IMR-90 (cell line): ENCODE measurements around the gene STARD3. TPM values are rescaled to one million over a fixed set of nuclear protein-coding genes. Genes with fewer than 3 reads are reported as not detected.

Experiments
- ATAC-seq: fragments of 200-7000 bp; cut with Tn5 transposase; 2 replicates; pipeline ENCODE4 v1.9.1; 2020; ENCODE audit warnings: low read depth, mild to moderate bottlenecking, moderate library complexity
- BruUV-seq: library from RNA; stranded (reverse); fragments of 400-500 nt; replicated peaks from 2 replicates; lab custom pipeline; 2021; lab: Mats Ljungman, UMichigan
- CTCF ChIA-PET: fragments of 300-600 bp; formaldehyde crosslinking; extraction: SDS; loops from one replicate; lab custom pipeline; 2021; ENCODE audit warnings: antibody characterized with exemption; lab: Yijun Ruan, JAX
- POLR2A ChIA-PET: fragments of 300-600 bp; sonication (Branson Sonifier 250); formaldehyde crosslinking; loops from one replicate; lab custom pipeline; 2022; ENCODE audit warnings: antibody characterized with exemption; ENCODE audit not compliant: unreplicated experiment; lab: Charles Lee
- DNase-seq: peaks from one replicate; pipeline ENCODE4 v3.0.0; 2013
- H2AFZ ChIP-seq: replicated peaks from 2 replicates; pipeline ENCODE3; 2013; ENCODE audit warnings: low read length, mild to moderate bottlenecking; ENCODE audit not compliant: poor library complexity
- H2AK5ac ChIP-seq: 2 replicates; pipeline ENCODE4 v1.6.1; 2013; ENCODE audit warnings: low read depth, low read length, inconsistent platforms
- H2AK9ac ChIP-seq: replicated peaks from 2 replicates; pipeline ENCODE3; 2013; ENCODE audit warnings: mild to moderate bottlenecking, low read depth, low read length, moderate library complexity; ENCODE audit not compliant: poor library complexity
- H2BK120ac ChIP-seq: 2 replicates; pipeline ENCODE4 v1.6.1; 2013; ENCODE audit warnings: low read depth, low read length, inconsistent platforms
- H2BK15ac ChIP-seq: 3 replicates; pipeline ENCODE4 v1.6.1; 2013; ENCODE audit warnings: low read depth, low read length, inconsistent platforms
- H2BK20ac ChIP-seq: 2 replicates; pipeline ENCODE4 v1.6.1; 2013; ENCODE audit warnings: low read depth, mild to moderate bottlenecking, inconsistent platforms, low read length, moderate library complexity
- H2BK5ac ChIP-seq: 2 replicates; pipeline ENCODE4 v1.6.1; 2013; ENCODE audit warnings: mild to moderate bottlenecking, low read depth, low read length, inconsistent platforms; ENCODE audit not compliant: poor library complexity, severe bottlenecking
- H3K14ac ChIP-seq: replicated peaks from 2 replicates; pipeline ENCODE4 v1.6.1; 2013; ENCODE audit warnings: low read depth, low read length, inconsistent platforms
- H3K18ac ChIP-seq: 2 replicates; pipeline ENCODE4 v1.6.1; 2013; ENCODE audit warnings: low read depth, low read length, control low read depth
- H3K23ac ChIP-seq: 2 replicates; pipeline ENCODE4 v1.6.1; 2013; ENCODE audit warnings: low read depth, low read length, inconsistent platforms
- H3K27ac ChIP-seq: 2 replicates; pipeline ENCODE4 v1.5.1; 2013; ENCODE audit warnings: mild to moderate bottlenecking, control low read depth, low read length; ENCODE audit not compliant: insufficient read depth
- H3K27me3 ChIP-seq: 2 replicates; pipeline ENCODE4 v1.6.1; 2013; ENCODE audit warnings: low read length; ENCODE audit not compliant: control insufficient read depth, insufficient read depth
- H3K36me3 ChIP-seq: 2 replicates; pipeline ENCODE4 v1.6.1; 2013; ENCODE audit warnings: low read length, mixed read lengths; ENCODE audit not compliant: control insufficient read depth, insufficient read depth
- H3K4ac ChIP-seq: 2 replicates; pipeline ENCODE4 v1.6.1; 2013; ENCODE audit warnings: low read depth, low read length, inconsistent platforms
- H3K4me1 ChIP-seq: 2 replicates; pipeline ENCODE4 v1.6.1; 2013; ENCODE audit warnings: low read length, mixed read lengths; ENCODE audit not compliant: control insufficient read depth, insufficient read depth
- H3K4me2 ChIP-seq: 2 replicates; pipeline ENCODE4 v1.6.1; 2013; ENCODE audit warnings: low read depth, mild to moderate bottlenecking, control low read depth, low read length, moderate library complexity
- H3K4me3 ChIP-seq: 2 replicates; pipeline ENCODE4 v1.5.1; 2013; ENCODE audit warnings: low read depth, mild to moderate bottlenecking, control low read depth, low read length, moderate library complexity; ENCODE audit not compliant: insufficient read depth
- H3K56ac ChIP-seq: 2 replicates; pipeline ENCODE4 v1.6.1; 2013; ENCODE audit warnings: low read length, inconsistent platforms; ENCODE audit not compliant: insufficient read depth; ENCODE audit errors: extremely low read depth
- H3K79me1 ChIP-seq, 2 experiments: 2 replicates each; pipeline ENCODE4 v1.6.1; 2013; ENCODE audit warnings: low read length in 2 of 2, inconsistent platforms in 1 of 2, low read depth in 1 of 2
- H3K9ac ChIP-seq: 2 replicates; pipeline ENCODE4 v1.6.1; 2013; ENCODE audit warnings: low read depth, low read length, control low read depth
- H3K9me1 ChIP-seq: 2 replicates; pipeline ENCODE4 v1.6.1; 2013; ENCODE audit warnings: low read length, inconsistent platforms; ENCODE audit not compliant: insufficient read depth
- H3K9me3 ChIP-seq: 2 replicates; pipeline ENCODE4 v1.6.1; 2013; ENCODE audit warnings: low read length; ENCODE audit not compliant: control insufficient read depth, insufficient read depth
- H4K20me1 ChIP-seq: 2 replicates; pipeline ENCODE4 v1.6.1; 2013; ENCODE audit warnings: low read length, inconsistent platforms; ENCODE audit not compliant: insufficient read depth
- H4K5ac ChIP-seq: 2 replicates; pipeline ENCODE4 v1.6.1; 2013; ENCODE audit warnings: mild to moderate bottlenecking, low read depth, low read length, control low read depth
- H4K8ac ChIP-seq, 2 experiments: 2 replicates each; pipeline ENCODE4 v1.6.1; 2013; ENCODE audit warnings: low read depth in 2 of 2, low read length in 2 of 2, control low read depth in 1 of 2, inconsistent platforms in 1 of 2
- H4K91ac ChIP-seq: 2 replicates; pipeline ENCODE4 v1.6.1; 2013; ENCODE audit warnings: low read depth, low read length, inconsistent platforms; ENCODE audit not compliant: insufficient read depth
- FOS ChIP-seq: fragments of 150-350 bp; IDR thresholded peaks from 2 replicates; pipeline ENCODE4 v1.6.1; 2016; ENCODE audit warnings: low read depth, low read length
- NFE2L2 ChIP-seq: fragments of 150-350 bp; IDR thresholded peaks from 2 replicates; pipeline ENCODE4 v1.6.1; 2016; ENCODE audit warnings: low read depth, mild to moderate bottlenecking, low read length
- WGBS, 2 experiments: methylation state at CpG; one replicate each; pipeline versions ENCODE4 v1.1.5 to v1.1.7; 2013; ENCODE audit warnings: missing lambda C conversion rate in 2 of 2; ENCODE audit not compliant: insufficient read length in 1 of 2; ENCODE audit errors: extremely low coverage in 2 of 2; 5-methylcytosine and 5-hydroxymethylcytosine counted together
- dilution Hi-C: fragments of 300-500 bp; cut with HindIII; formaldehyde crosslinking; loops from one replicate; pipeline ENCODE4 v1.14.3; 2018; ENCODE audit warnings: low sequenced_read_pairs; ENCODE audit not compliant: unreplicated experiment
- in situ Hi-C: fragments of 300-500 bp; cut with MboI; formaldehyde crosslinking; loops from 3 replicates; pipeline ENCODE4 v1.14.3; 2019; ENCODE audit warnings: low sequenced_read_pairs, inconsistent platforms, mixed read lengths
- intact Hi-C: fragments of 100-400 bp; cut with micrococcal nuclease; formaldehyde crosslinking; loops from 2 replicates; pipeline ENCODE4 v1.10.0; 2022
- polyA plus RNA-seq, 3 experiments: library from polyadenylated mRNA; depleted of rRNA; stranded (reverse); fragments of >200 nt; gene quantifications; 2 replicates each; pipeline ENCODE4 v1.2.3, GENCODE V29; 2012; ENCODE audit warnings: low replicate concordance in 1 of 3
- total RNA-seq: library from RNA; depleted of rRNA; stranded (reverse); fragments of >200 nt; gene quantifications from 2 replicates; pipeline ENCODE4 v1.2.3, GENCODE V29; 2012

Gene STARD3
- total and polyA plus RNA-seq, 2 of the 4 experiments (the other 2 are of a cell fraction): 8.1 to 50.4 TPM

DNA sequence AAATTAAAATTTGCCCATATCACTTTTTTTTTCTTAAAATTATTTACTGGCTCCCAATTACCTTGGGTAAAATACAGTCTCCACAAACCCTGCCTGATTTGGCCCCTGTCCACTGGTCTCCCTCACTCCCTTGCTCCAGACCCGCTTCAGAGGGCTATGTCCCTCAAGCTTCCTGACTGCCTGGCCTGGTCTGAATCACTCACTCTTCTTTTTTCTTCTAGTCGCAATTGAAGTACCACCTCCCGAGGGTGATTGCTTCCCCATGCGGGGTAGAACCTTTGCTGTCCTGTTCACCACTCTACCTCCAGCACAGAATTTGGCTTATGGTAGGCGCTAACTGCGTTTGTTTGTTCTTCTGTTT, 51.5 kb downstream of the STARD3 start:
- no peaks in the 10 kb centered on the region for H4K20me1 ChIP-seq
- no peaks in the 10 kb centered on the region for H3K27me3 ChIP-seq
- CTCF ChIA-PET: interaction anchor here (1.3 to 2.3 kb wide), 4 partner anchors 11 to 67 kb away, joined by 3 to 7 read pairs (median 5); partner anchors contain the start of gene ERBB2
- no peak overlapping the region for H2BK5ac ChIP-seq
- no peak overlapping the region for H3K18ac ChIP-seq
- peaks cover 8% of the 10 kb centered on the region for H3K9me1 ChIP-seq
- peaks cover 6% of the 10 kb centered on the region for H3K36me3 ChIP-seq
- peak overlapping the region; percentile 98 for H4K5ac ChIP-seq
- POLR2A ChIA-PET: interaction anchor here (0.6 to 1.0 kb wide), 3 partner anchors 8 to 296 kb away, joined by 4 to 7 read pairs (median 4); partner anchors contain the start of gene ERBB2
- no TSS peak for BruUV-seq
- no peak for TF ChIP-seq FOS
- no peak for TF ChIP-seq NFE2L2
- H3K14ac ChIP-seq: peak overlapping the region; percentile 78
- peaks cover 9% of the 10 kb centered on the region for H3K4me1 ChIP-seq
- in situ Hi-C loops: no loop called here
- H3K4me2 ChIP-seq: peak overlapping the region; percentile 95
- H3K56ac ChIP-seq: peak overlapping the region; percentile 61; the same call in 1 of the 2 replicates
- H3K79me1 ChIP-seq: peaks cover 8 to 16% of the 10 kb centered on the region in 2 experiments
- no peak overlapping the region for H2BK15ac ChIP-seq
- H2AK5ac ChIP-seq: peak overlapping the region; percentile 50
- H2AFZ ChIP-seq: peak overlapping the region; percentile 91
- peak overlapping the region; percentile 87 for H3K9ac ChIP-seq
- H4K8ac ChIP-seq: peak overlapping the region; percentile 98 to 99
- intact Hi-C loops: no loop called here
- no peak overlapping the region for H2BK20ac ChIP-seq
- peak; percentile 14 for DNase-seq
- dilution Hi-C loops: no loop called here
- H2AK9ac ChIP-seq: peak overlapping the region; percentile 83
- H3K4me3 ChIP-seq: peak overlapping the region; percentile 81
- WGBS, 2 experiments: no CpG with 5 or more reads among the region's 6 CpGs
- H3K4ac ChIP-seq: peak overlapping the region; percentile 93
- peak overlapping the region; percentile 67 for H4K91ac ChIP-seq
- H2BK120ac ChIP-seq: no peak overlapping the region
- ATAC-seq: peak; percentile 8; the same call in 1 of the 2 replicates
- H3K9me3 ChIP-seq: no peaks in the 10 kb centered on the region
- H3K27ac ChIP-seq: peak overlapping the region; percentile 6; the same call in 1 of the 2 replicates
- peak overlapping the region; percentile 66 for H3K23ac ChIP-seq
